Psoas muscle (tissue), 8 donors: ENCODE data around the gene PLEKHM2. TPM values are rescaled to one million over a fixed set of nuclear protein-coding genes. Genes with fewer than 3 reads are reported as not detected.
A peak's percentile ranks its signal among the peaks of the same experiment; 100 is the strongest.
"Not testable (repeated sequence)": the region's sequence is repeated elsewhere in the genome, so short reads cannot be mapped to it uniquely, and the experiment has no call there.

Source experiments
- ATAC-seq, 4 donors: fragments of 200-7000 bp; cut with Tn5 transposase; one replicate each; pipeline ENCODE4 v1.9.1; 2020; ENCODE audit warnings: moderate library complexity in 3 of 4, mild to moderate bottlenecking in 2 of 4
- DNase-seq, 2 donors: peaks; one replicate each; pipeline ENCODE4 v3.0.0-alpha.2; 2020
- H3K27ac ChIP-seq: fragments of 200-600 bp; one replicate; pipeline ENCODE4 v1.8.0; 2022
- H3K27me3 ChIP-seq, 3 donors: fragments of 200-600 bp in 1 of 3; one replicate each; pipeline versions ENCODE4 v1.6.1 to v1.8.0; 2013 to 2022; ENCODE audit warnings: low read length in 2 of 3, mild to moderate bottlenecking in 2 of 3, moderate library complexity in 1 of 3; ENCODE audit not compliant: insufficient read depth in 3 of 3
- H3K36me3 ChIP-seq, 2 donors: fragments of 200-600 bp in 1 of 2; one replicate each; pipeline versions ENCODE4 v1.6.1 to v1.8.0; 2013 to 2022; ENCODE audit warnings: low read depth in 1 of 2, mild to moderate bottlenecking in 1 of 2, moderate library complexity in 1 of 2; ENCODE audit not compliant: insufficient read depth in 1 of 2
- H3K4me1 ChIP-seq: fragments of 200-600 bp; one replicate; pipeline ENCODE4 v1.8.0; 2022
- H3K4me3 ChIP-seq: fragments of 200-600 bp; one replicate; pipeline ENCODE4 v1.8.0; 2022; ENCODE audit warnings: mild to moderate bottlenecking
- H3K9me3 ChIP-seq: fragments of 200-600 bp; one replicate; pipeline ENCODE4 v1.8.0; 2022
- CTCF ChIP-seq: fragments of 200-600 bp; IDR thresholded peaks from one replicate; pipeline ENCODE4 v1.8.0; 2022; ENCODE audit warnings: antibody characterized with exemption
- WGBS, 3 donors: extraction: QIAGEN DNeasy Blood & Tissue Kit; methylation state at CpG; one replicate each; pipeline versions ENCODE4 v1.1.6 to v1.1.7; 2013; 5-methylcytosine and 5-hydroxymethylcytosine counted together
- intact Hi-C, 2 donors: fragments of 100-400 bp; cut with DNase I; formaldehyde crosslinking; loops; one replicate each; pipeline versions ENCODE4 v1.11.0 to v1.14.2; 2022
- polyA plus RNA-seq, 3 donors: library from polyadenylated mRNA; stranded (reverse); fragments of 200-250 nt; gene quantifications; one replicate each; pipeline ENCODE4 v1.2.3, GENCODE V29; 2013
- total RNA-seq, 4 donors: library from RNA; stranded (reverse); fragmentation: NEBNext Ultra II Directional in 2 of 4; extraction: Animal tissue kit (Norgen Biotek cat#: 25700) in 2 of 4; gene quantifications; one replicate each; pipeline versions ENCODE4 v1.2.1 to v1.2.4, GENCODE V29; 2021 to 2023
- donor health status: healthy with polysubstance abuse.
- donor health status: DM: no; HTN: no; CAD: no; lungs with moderate emphysema.
- donor health status: Bipolar disorder and iron deficiency.
- donor health status: healthy.
- donor health status: DM: yes; HTN: yes; CAD: no.
- donor health status: DM: no; HTN: no; CAD: no.
- donor health status: DM: no; HTN: no; CAD: no.
- donor health status: DM: yes; HTN: yes; CAD: no.

PLEKHM2 gene
- total and polyA plus RNA-seq, 7 donors: 78.1 to 177 (median 148) TPM

GRCh38 chr1:15639931-15640330 is 44.2 kb upstream of the PLEKHM2 start:
- DNase-seq (no peak), ATAC-seq (no peak)
- Histone ChIP-seq H3K4me3 (no peak overlapping the region), H3K9me3 (no peaks in the 10 kb centered on the region), H3K36me3 (peaks cover 9 to 100% of the 10 kb centered on the region in 2 donors), H3K27ac (no peak overlapping the region), H3K4me1 (peaks cover 19% of the 10 kb centered on the region), H3K27me3 (no peaks in the 10 kb centered on the region)
- WGBS, 3 donors: 94 to 96% (median 96%) methylated on average over 4 of the region's 4 CpGs
- no peak for TF ChIP-seq CTCF
- intact Hi-C loops: no loop called here

GRCh38 chr1:15640667-15641066 is 43.5 kb upstream of the PLEKHM2 start:
- intact Hi-C loops: no loop called here
- Histone ChIP-seq H3K36me3 (peaks cover 9 to 100% of the 10 kb centered on the region in 2 donors), H3K4me3 (no peak overlapping the region), H3K27me3 (no peaks in the 10 kb centered on the region), H3K27ac (no peak overlapping the region), H3K9me3 (no peaks in the 10 kb centered on the region), H3K4me1 (peaks cover 17% of the 10 kb centered on the region)
- TF ChIP-seq CTCF: no peak
- ATAC-seq: no peak
- 87 to 96% (median 95%) methylated on average over 3 of the region's 3 CpGs for WGBS, 3 donors
- no peak for DNase-seq

- no peak for ATAC-seq
- intact Hi-C loops: no loop called here
- H3K27ac ChIP-seq: peak overlapping the region; percentile 23
Observed at GRCh38 chr1:15649937-15650336, 34.2 kb upstream of the PLEKHM2 start.

GRCh38 chr1:15650433-15650832 is 33.7 kb upstream of the PLEKHM2 start:
- Histone ChIP-seq H3K36me3 (peaks cover 2 to 97% of the 10 kb centered on the region in 2 donors), H3K27me3 (no peaks in the 10 kb centered on the region), H3K4me1 (peaks cover 9% of the 10 kb centered on the region), H3K9me3 (no peaks in the 10 kb centered on the region), H3K4me3 (no peak overlapping the region), H3K27ac (no peak overlapping the region)
- ATAC-seq: no peak
- intact Hi-C loops: no loop called here
- no peak for TF ChIP-seq CTCF
- 79 to 83% (median 79%) methylated on average over 2 of the region's 2 CpGs for WGBS, 3 donors
- DNase-seq: no peak

More at GRCh38 chr1:15649937-15650336, 34.2 kb upstream of the PLEKHM2 start:
- no peak for DNase-seq
- H3K9me3 ChIP-seq: no peaks in the 10 kb centered on the region
- peaks cover 9% of the 10 kb centered on the region for H3K4me1 ChIP-seq
- TF ChIP-seq CTCF: no peak
- no peak overlapping the region for H3K4me3 ChIP-seq
- H3K27me3 ChIP-seq: no peaks in the 10 kb centered on the region
- H3K36me3 ChIP-seq: peaks cover 2 to 100% of the 10 kb centered on the region in 2 donors
- WGBS, 3 donors: 97 to 100% (median 98%) methylated on average over 1 of the region's 1 CpG

- peaks cover 2 to 95% of the 10 kb centered on the region in 2 donors for H3K36me3 ChIP-seq
- H3K27me3 ChIP-seq, DNase-seq, ATAC-seq, H3K9me3 ChIP-seq, H3K4me3 ChIP-seq, intact Hi-C loops: not testable (repeated sequence)
- H3K4me1 ChIP-seq: peaks cover 24% of the 10 kb centered on the region
- peak overlapping the region; percentile 58 for H3K27ac ChIP-seq
- WGBS, 3 donors: 82 to 99% (median 88%) methylated on average over 6 of the region's 6 CpGs
Observed at GRCh38 chr1:15652130-15652529, 32.0 kb upstream of the PLEKHM2 start.
